Gastroesophageal sphincter (tissue), 3 donors: Measurements from ENCODE around the gene HDAC4.

Experiments used
- EP300 ChIP-seq: sonication (generic); formaldehyde crosslinking; IDR thresholded peaks from one replicate; pipeline ENCODE4 v1.6.1; 2017; ENCODE audit warnings: antibody characterized with exemption, mild to moderate bottlenecking
- POLR2A ChIP-seq, 2 donors: fragments of 450-650 bp; IDR thresholded peaks; one replicate each; pipeline ENCODE4 v1.6.1; 2017; ENCODE audit warnings: antibody characterized with exemption in 2 of 2, mild to moderate bottlenecking in 2 of 2, moderate library complexity in 1 of 2
- POLR2AphosphoS5 ChIP-seq: sonication (generic); formaldehyde crosslinking; IDR thresholded peaks from one replicate; pipeline ENCODE4 v1.6.1; 2017; ENCODE audit warnings: antibody characterized with exemption
- TF ChIP-seq, protein P1 (sequence below), 4 experiments: fragments of 200-600 bp in 2 of 4; fragments of 450-650 bp in 2 of 4; sonication (generic) in 1 of 4; IDR thresholded peaks; one replicate each; pipeline ENCODE4 v1.5.1; 2017 to 2019; ENCODE audit warnings: antibody characterized with exemption in 4 of 4, mild to moderate bottlenecking in 2 of 4, moderate library complexity in 2 of 4

DNA sequence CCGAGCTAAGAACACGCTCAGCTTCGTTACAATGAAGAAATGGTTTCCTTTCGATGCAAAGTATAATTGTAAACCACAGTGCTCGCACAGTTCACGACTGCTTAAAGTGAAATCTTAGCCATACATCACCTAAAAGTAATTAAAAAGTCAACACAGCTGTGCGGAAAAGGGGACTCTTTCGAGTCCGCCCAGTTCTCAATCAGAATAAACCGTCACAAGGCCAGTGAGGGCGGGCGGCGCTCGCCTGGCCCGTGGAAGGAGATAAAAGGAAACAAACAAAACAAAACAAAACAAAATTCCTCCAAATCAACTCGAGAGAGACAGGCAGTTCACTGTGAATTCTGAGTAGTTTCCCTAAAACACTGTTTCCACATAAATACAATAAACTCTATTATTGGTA lies 352.1 kb downstream of the HDAC4 start:
- TF ChIP-seq, protein P1, sequence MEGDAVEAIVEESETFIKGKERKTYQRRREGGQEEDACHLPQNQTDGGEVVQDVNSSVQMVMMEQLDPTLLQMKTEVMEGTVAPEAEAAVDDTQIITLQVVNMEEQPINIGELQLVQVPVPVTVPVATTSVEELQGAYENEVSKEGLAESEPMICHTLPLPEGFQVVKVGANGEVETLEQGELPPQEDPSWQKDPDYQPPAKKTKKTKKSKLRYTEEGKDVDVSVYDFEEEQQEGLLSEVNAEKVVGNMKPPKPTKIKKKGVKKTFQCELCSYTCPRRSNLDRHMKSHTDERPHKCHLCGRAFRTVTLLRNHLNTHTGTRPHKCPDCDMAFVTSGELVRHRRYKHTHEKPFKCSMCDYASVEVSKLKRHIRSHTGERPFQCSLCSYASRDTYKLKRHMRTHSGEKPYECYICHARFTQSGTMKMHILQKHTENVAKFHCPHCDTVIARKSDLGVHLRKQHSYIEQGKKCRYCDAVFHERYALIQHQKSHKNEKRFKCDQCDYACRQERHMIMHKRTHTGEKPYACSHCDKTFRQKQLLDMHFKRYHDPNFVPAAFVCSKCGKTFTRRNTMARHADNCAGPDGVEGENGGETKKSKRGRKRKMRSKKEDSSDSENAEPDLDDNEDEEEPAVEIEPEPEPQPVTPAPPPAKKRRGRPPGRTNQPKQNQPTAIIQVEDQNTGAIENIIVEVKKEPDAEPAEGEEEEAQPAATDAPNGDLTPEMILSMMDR (IDR thresholded peaks at IDR 0.05), result no peak
- TF ChIP-seq EP300 (no peak), POLR2A (IDR thresholded peaks at IDR 0.05) (no peak), POLR2AphosphoS5 (no peak)
